GM19452 (cell line): ENCODE measurements around the gene NDUFA11.
"Not testable (repeated sequence)": the region's sequence is repeated elsewhere in the genome, so short reads cannot be mapped to it uniquely, and the experiment has no call there.

Experiments
- ATAC-seq: cut with Tn5 transposase; IDR thresholded peaks from one replicate; pipeline ENCODE4 v1.9.1; 2021; ENCODE audit not compliant: unreplicated experiment

The NDUFA11 gene

GRCh38 chr19:5891572-5891937, 12.0 kb downstream of the NDUFA11 start:
- no peak for ATAC-seq

- ATAC-seq, result no peak
Measured at GRCh38 chr19:5890099-5890498, 13.5 kb downstream of the NDUFA11 start.

GRCh38 chr19:5889288-5889971, 14.2 kb downstream of the NDUFA11 start:
- no peak for ATAC-seq

GRCh38 chr19:5884065-5884811, 19.4 kb downstream of the NDUFA11 start:
- not testable (repeated sequence) for ATAC-seq

GRCh38 chr19:5883157-5883873, 20.3 kb downstream of the NDUFA11 start:
- not testable (repeated sequence) for ATAC-seq

GRCh38 chr19:5882421-5882968, 21.1 kb downstream of the NDUFA11 start:
- no peak for ATAC-seq

- ATAC-seq, result no peak
Measured at GRCh38 chr19:5881543-5882299, 21.9 kb downstream of the NDUFA11 start.

- no peak for ATAC-seq
Measured at GRCh38 chr19:5880604-5881078, 22.9 kb downstream of the NDUFA11 start.

- ATAC-seq, result no peak
Measured at GRCh38 chr19:5880196-5880595, 23.4 kb downstream of the NDUFA11 start.

- ATAC-seq, result no peak
Measured at GRCh38 chr19:5877882-5878281, 25.7 kb downstream of the NDUFA11 start.

GRCh38 chr19:5877427-5877826, 26.2 kb downstream of the NDUFA11 start:
- no peak for ATAC-seq

- not testable (repeated sequence) for ATAC-seq
Measured at GRCh38 chr19:5874496-5874895, 29.1 kb downstream of the NDUFA11 start.

GRCh38 chr19:5873617-5874199, 29.9 kb downstream of the NDUFA11 start:
- ATAC-seq, result no peak

GRCh38 chr19:5870986-5871394, 32.6 kb downstream of the NDUFA11 start:
- no peak for ATAC-seq

GRCh38 chr19:5867201-5868136, 36.1 kb downstream of the NDUFA11 start:
- no peak for ATAC-seq

GRCh38 chr19:5865772-5866171, 37.8 kb downstream of the NDUFA11 start:
- ATAC-seq, result no peak

- no peak for ATAC-seq
Measured at GRCh38 chr19:5864725-5865486, 38.7 kb downstream of the NDUFA11 start.

- no peak for ATAC-seq
Measured at GRCh38 chr19:5864013-5864720, 39.4 kb downstream of the NDUFA11 start.
